Mesenchymal stem cell (in vitro differentiated cells and primary cell): ENCODE measurements around the gene HIPK3.
"Not testable (repeated sequence)": the region's sequence is repeated elsewhere in the genome, so short reads cannot be mapped to it uniquely, and the experiment has no call there.

ENCODE experiments used
- DNase-seq: peaks from one replicate; pipeline ENCODE4 v3.0.0-alpha.2; 2013
- H2AFZ ChIP-seq: one replicate; pipeline ENCODE4 v1.6.1; 2013; ENCODE audit warnings: low read depth, mild to moderate bottlenecking, control low read depth, inconsistent platforms, low read length, moderate library complexity
- H2AK5ac ChIP-seq: 2 replicates; pipeline ENCODE4 v1.6.1; 2013; ENCODE audit warnings: low read length, moderate library complexity, mild to moderate bottlenecking, inconsistent platforms; ENCODE audit not compliant: severe bottlenecking
- H2BK120ac ChIP-seq: one replicate; pipeline ENCODE4 v1.6.1; 2013; ENCODE audit warnings: low read depth, mild to moderate bottlenecking, inconsistent platforms, low read length, moderate library complexity
- H2BK12ac ChIP-seq, 2 experiments: one replicate each; pipeline ENCODE4 v1.6.1; 2013; ENCODE audit warnings: inconsistent platforms in 2 of 2, low read length in 2 of 2, mild to moderate bottlenecking in 2 of 2, moderate library complexity in 2 of 2, control low read depth in 1 of 2
- H2BK15ac ChIP-seq: one replicate; pipeline ENCODE4 v1.6.1; 2013; ENCODE audit warnings: mild to moderate bottlenecking, low read depth, inconsistent platforms; ENCODE audit not compliant: poor library complexity, severe bottlenecking
- H2BK5ac ChIP-seq: 2 replicates; pipeline ENCODE4 v1.6.1; 2013; ENCODE audit warnings: low read depth, mild to moderate bottlenecking, low read length, control low read depth, inconsistent platforms; ENCODE audit not compliant: poor library complexity, severe bottlenecking
- H3K14ac ChIP-seq, 2 experiments: one replicate each; pipeline ENCODE4 v1.6.1; 2013; ENCODE audit warnings: inconsistent platforms in 2 of 2, low read length in 2 of 2, control low read depth in 1 of 2, mild to moderate bottlenecking in 1 of 2, moderate library complexity in 1 of 2
- H3K18ac ChIP-seq, 2 experiments: one replicate each; pipeline ENCODE4 v1.6.1; 2013; ENCODE audit warnings: inconsistent platforms in 2 of 2, low read length in 2 of 2, control low read depth in 1 of 2, low read depth in 1 of 2, mild to moderate bottlenecking in 1 of 2
- H3K23ac ChIP-seq, 2 experiments: one replicate each; pipeline ENCODE4 v1.6.1; 2013; ENCODE audit warnings: inconsistent platforms in 2 of 2, low read length in 2 of 2, mild to moderate bottlenecking in 2 of 2, moderate library complexity in 2 of 2, control low read depth in 1 of 2
- H3K27ac ChIP-seq: 2 replicates; pipeline ENCODE4 v1.5.1; 2013; ENCODE audit warnings: mild to moderate bottlenecking, moderate library complexity, low read length, control low read depth, inconsistent platforms; ENCODE audit not compliant: poor library complexity, severe bottlenecking
- H3K27me3 ChIP-seq, 2 experiments: 2 replicates each; pipeline versions ENCODE4 v1.6.1 to v1.7.0; 2013; ENCODE audit warnings: low read length in 2 of 2, mild to moderate bottlenecking in 2 of 2, moderate library complexity in 2 of 2, control low read depth in 1 of 2, inconsistent platforms in 1 of 2; ENCODE audit not compliant: control insufficient read depth in 1 of 2, insufficient read depth in 1 of 2
- H3K36me3 ChIP-seq, 2 experiments: 2 replicates each; pipeline versions ENCODE4 v1.6.1 to v1.7.0; 2013; ENCODE audit warnings: low read length in 2 of 2, control low read depth in 1 of 2, inconsistent platforms in 1 of 2, low read depth in 1 of 2, mild to moderate bottlenecking in 1 of 2; ENCODE audit not compliant: insufficient read depth in 2 of 2, control insufficient read depth in 1 of 2
- H3K4ac ChIP-seq, 2 experiments: one replicate each; pipeline ENCODE4 v1.6.1; 2013; ENCODE audit warnings: inconsistent platforms in 2 of 2, low read length in 2 of 2, mild to moderate bottlenecking in 2 of 2, moderate library complexity in 2 of 2, control low read depth in 1 of 2, low read depth in 1 of 2
- H3K4me1 ChIP-seq: 2 replicates; pipeline ENCODE4 v1.6.1; 2013; ENCODE audit warnings: low read depth, low read length, control low read depth; ENCODE audit not compliant: control insufficient read depth, insufficient read depth
- H3K4me2 ChIP-seq: 2 replicates; pipeline ENCODE4 v1.6.1; 2013; ENCODE audit warnings: low read length, mild to moderate bottlenecking, inconsistent platforms; ENCODE audit not compliant: poor library complexity, severe bottlenecking
- H3K4me3 ChIP-seq, 2 experiments: 2 replicates each; pipeline versions ENCODE4 v1.5.1 to v1.7.0; 2013; ENCODE audit warnings: low read length in 2 of 2, mild to moderate bottlenecking in 2 of 2, control low read depth in 1 of 2, low read depth in 1 of 2; ENCODE audit not compliant: insufficient read depth in 1 of 2
- H3K79me1 ChIP-seq: replicated peaks from 2 replicates; pipeline ENCODE4 v1.6.1; 2013; ENCODE audit warnings: mild to moderate bottlenecking, control low read depth, low read length, inconsistent platforms; ENCODE audit not compliant: poor library complexity, severe bottlenecking
- H3K9ac ChIP-seq: 2 replicates; pipeline ENCODE4 v1.7.0; 2013; ENCODE audit warnings: mild to moderate bottlenecking, low read length, moderate library complexity
- H3K9me3 ChIP-seq: 2 replicates; pipeline ENCODE4 v1.7.0; 2013; ENCODE audit warnings: mild to moderate bottlenecking, low read length; ENCODE audit not compliant: control insufficient read depth
- H4K8ac ChIP-seq: one replicate; pipeline ENCODE4 v1.6.1; 2013; ENCODE audit warnings: inconsistent platforms, mild to moderate bottlenecking, low read length, moderate library complexity
- H4K91ac ChIP-seq: one replicate; pipeline ENCODE4 v1.6.1; 2013; ENCODE audit warnings: mild to moderate bottlenecking, low read length, inconsistent platforms
- WGBS: methylation state at CpG from one replicate; pipeline ENCODE4 v1.1.7; 2013; ENCODE audit warnings: mixed read lengths; 5-methylcytosine and 5-hydroxymethylcytosine counted together

Gene HIPK3

DNA sequence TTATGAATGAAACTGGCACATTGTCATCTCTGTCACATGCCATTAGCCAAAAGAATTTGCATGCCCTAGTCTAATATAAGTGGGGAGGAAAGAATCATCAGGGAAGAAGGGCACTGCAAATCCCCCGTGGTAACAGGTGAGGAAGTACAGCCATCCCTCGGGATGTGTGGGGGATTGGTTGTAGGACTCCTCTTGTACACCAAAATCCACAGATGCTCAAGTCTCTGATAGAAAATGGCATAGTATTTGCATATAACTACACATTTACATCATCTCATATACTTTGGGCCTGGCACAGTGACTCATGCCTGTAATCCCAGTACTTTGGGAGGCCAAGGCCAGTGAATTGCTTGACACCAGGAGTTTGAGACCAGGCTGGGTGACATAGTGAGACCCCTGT lies 109.7 kb downstream of the HIPK3 start:
- no peak overlapping the region for H3K4me2 ChIP-seq
- H2BK15ac ChIP-seq, result no peak overlapping the region
- H3K18ac ChIP-seq, result no peak overlapping the region
- H2BK5ac ChIP-seq, result no peak overlapping the region
- H4K8ac ChIP-seq, result no peak overlapping the region
- no peaks in the 10 kb centered on the region for H3K9me3 ChIP-seq
- no peak overlapping the region for H3K4ac ChIP-seq
- no peak overlapping the region for H3K14ac ChIP-seq
- no peak overlapping the region for H3K23ac ChIP-seq
- no peak overlapping the region for H3K9ac ChIP-seq
- H3K27ac ChIP-seq, result no peak overlapping the region
- WGBS, result 50% methylated on average over 1 of the region's 2 CpGs
- no peak overlapping the region for H2BK12ac ChIP-seq
- no peak overlapping the region for H2AFZ ChIP-seq
- no peak overlapping the region for H2BK120ac ChIP-seq
- H3K4me1 ChIP-seq, result peaks cover 1% of the 10 kb centered on the region
- no peak overlapping the region for H4K91ac ChIP-seq
- no peaks in the 10 kb centered on the region for H3K36me3 ChIP-seq
- no peak overlapping the region for H2AK5ac ChIP-seq
- no peaks in the 10 kb centered on the region for H3K27me3 ChIP-seq
- no peak for DNase-seq
- no peaks in the 10 kb centered on the region for H3K79me1 ChIP-seq
- H3K4me3 ChIP-seq, result no peak overlapping the region

GRCh38 chr11:33368475-33368874 lies 111.3 kb downstream of the HIPK3 start:
- H3K4ac ChIP-seq, H3K4me3 ChIP-seq, H3K18ac ChIP-seq, H3K14ac ChIP-seq, H3K27ac ChIP-seq, H3K4me1 ChIP-seq, H2BK12ac ChIP-seq, H2AK5ac ChIP-seq, H2BK15ac ChIP-seq, H3K23ac ChIP-seq, H2BK120ac ChIP-seq, DNase-seq, H3K79me1 ChIP-seq, H2AFZ ChIP-seq, H3K4me2 ChIP-seq, H2BK5ac ChIP-seq, H3K36me3 ChIP-seq, H4K91ac ChIP-seq, H3K9me3 ChIP-seq, H4K8ac ChIP-seq, H3K27me3 ChIP-seq, H3K9ac ChIP-seq: not testable (repeated sequence)
- WGBS, result 100% methylated on average over 2 of the region's 4 CpGs

- 98% methylated on average over 1 of the region's 1 CpG for WGBS
- Histone ChIP-seq H3K4ac (no peak overlapping the region), H3K27me3 (no peaks in the 10 kb centered on the region), H2AK5ac (no peak overlapping the region), H2BK12ac (no peak overlapping the region), H2BK15ac (no peak overlapping the region), H3K9ac (no peak overlapping the region), H4K8ac (no peak overlapping the region), H3K4me2 (no peak overlapping the region), H3K27ac (no peak overlapping the region), H3K14ac (no peak overlapping the region), H3K79me1 (no peaks in the 10 kb centered on the region), H2BK120ac (no peak overlapping the region), H2AFZ (no peak overlapping the region), H4K91ac (no peak overlapping the region), H3K4me3 (no peak overlapping the region), H2BK5ac (no peak overlapping the region), H3K23ac (no peak overlapping the region), H3K36me3 (no peaks in the 10 kb centered on the region), H3K9me3 (no peaks in the 10 kb centered on the region), H3K4me1 (peaks cover 11% of the 10 kb centered on the region), H3K18ac (no peak overlapping the region)
- no peak for DNase-seq
These were observed 111.8 kb downstream of the HIPK3 start for GRCh38 chr11:33368931-33369330.

DNA sequence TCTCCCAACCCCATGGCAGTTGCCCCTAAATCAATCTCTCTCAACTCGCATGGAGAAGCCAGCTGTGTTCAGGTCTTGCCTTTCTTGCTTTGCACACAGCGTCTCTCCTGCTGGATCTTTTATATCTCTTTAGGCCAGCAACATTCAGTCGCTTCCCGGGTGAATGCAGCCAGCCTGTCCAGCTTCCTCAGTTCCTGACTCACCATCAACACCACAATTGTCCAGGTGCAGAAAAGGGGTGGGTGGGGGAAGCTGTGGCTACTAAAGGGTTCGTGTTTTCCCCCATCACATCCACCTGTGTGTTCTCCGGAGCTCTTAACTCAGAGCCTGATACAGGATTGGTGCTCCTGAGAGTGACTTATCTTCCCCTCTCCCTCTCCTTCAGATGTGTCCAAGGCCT lies 116.5 kb downstream of the HIPK3 start:
- Histone ChIP-seq H2AK5ac (no peak overlapping the region), H4K8ac (no peak overlapping the region), H3K18ac (no peak overlapping the region), H2BK120ac (no peak overlapping the region), H3K27me3 (no peaks in the 10 kb centered on the region), H3K4ac (no peak overlapping the region), H2BK12ac (no peak overlapping the region), H4K91ac (no peak overlapping the region), H2BK5ac (no peak overlapping the region), H3K27ac (no peak overlapping the region), H3K14ac (no peak overlapping the region), H2AFZ (no peak overlapping the region), H3K4me3 (no peak overlapping the region), H3K4me1 (peaks cover 14% of the 10 kb centered on the region), H3K23ac (no peak overlapping the region), H3K9ac (no peak overlapping the region), H3K9me3 (no peaks in the 10 kb centered on the region), H3K79me1 (no peaks in the 10 kb centered on the region), H3K4me2 (no peak overlapping the region), H2BK15ac (no peak overlapping the region), H3K36me3 (no peaks in the 10 kb centered on the region)
- 67% methylated on average over 5 of the region's 6 CpGs for WGBS
- DNase-seq, result no peak
